Gastroesophageal sphincter (tissue), 3 donors: ENCODE data around the gene HEATR3.

Experiments
- CTCF ChIP-seq, 4 experiments: fragments of 200-600 bp in 2 of 4; fragments of 450-650 bp in 2 of 4; sonication (generic) in 1 of 4; IDR thresholded peaks; one replicate each; pipeline ENCODE4 v1.5.1; 2017 to 2019; ENCODE audit warnings: antibody characterized with exemption in 4 of 4, mild to moderate bottlenecking in 2 of 4, moderate library complexity in 2 of 4
- POLR2AphosphoS5 ChIP-seq: sonication (generic); formaldehyde crosslinking; IDR thresholded peaks from one replicate; pipeline ENCODE4 v1.6.1; 2017; ENCODE audit warnings: antibody characterized with exemption

- TF ChIP-seq POLR2AphosphoS5 (no peak), CTCF (IDR thresholded peaks at IDR 0.05) (no peak)
These were observed 6.7 kb upstream of the HEATR3 start for GRCh38 chr16:50059111-50059510.
